Vagina (tissue), 2 donors: ENCODE measurements around the gene SGK1. TPM values are rescaled to one million over a fixed set of nuclear protein-coding genes. Genes with fewer than 3 reads are reported as not detected.

Experiments
- DNase-seq, 2 donors: peaks; one replicate each; pipeline ENCODE4 v3.0.0-alpha.2; 2017; ENCODE audit errors: extremely low spot score in 2 of 2
- H3K27ac ChIP-seq: fragments of 200-600 bp; sonication (generic); one replicate; pipeline ENCODE4 v1.5.1; 2019
- H3K27me3 ChIP-seq: fragments of 200-600 bp; sonication (generic); one replicate; pipeline ENCODE4 v1.5.1; 2019
- H3K36me3 ChIP-seq, 2 donors: fragments of 200-600 bp; sonication (generic); one replicate each; pipeline ENCODE4 v1.5.1; 2017 to 2019
- H3K4me1 ChIP-seq: fragments of 200-600 bp; sonication (generic); one replicate; pipeline ENCODE4 v1.5.1; 2019
- H3K4me3 ChIP-seq, 2 donors: fragments of 200-600 bp; sonication (generic); 1 replicate in 1 of 2; 2 replicates in 1 of 2; pipeline ENCODE4 v1.5.1; 2016 to 2019
- H3K9me3 ChIP-seq: fragments of 200-600 bp; sonication (generic); one replicate; pipeline ENCODE4 v1.5.1; 2019
- POLR2A ChIP-seq, 2 donors: fragments of 450-650 bp; IDR thresholded peaks; one replicate each; pipeline ENCODE4 v1.6.1; 2017; ENCODE audit warnings: antibody characterized with exemption in 2 of 2, mild to moderate bottlenecking in 2 of 2, moderate library complexity in 2 of 2
- POLR2AphosphoS5 ChIP-seq, 2 donors: sonication (generic); formaldehyde crosslinking; IDR thresholded peaks; one replicate each; pipeline ENCODE4 v1.9.0; 2017; ENCODE audit warnings: antibody characterized with exemption in 2 of 2, mild to moderate bottlenecking in 2 of 2, low read depth in 1 of 2; ENCODE audit not compliant: insufficient read depth in 1 of 2
- intact Hi-C: fragments of 100-400 bp; cut with DNase I; formaldehyde crosslinking; loops from one replicate; pipeline ENCODE4 v1.15.1; 2023
- total RNA-seq: library from RNA; depleted of rRNA; stranded (reverse); fragments of >200 nt; gene quantifications from one replicate; pipeline ENCODE4 v1.2.3, GENCODE V29; 2016
- TF ChIP-seq, protein P1 (sequence below), 3 experiments: fragments of 450-650 bp in 2 of 3; fragments of 200-600 bp in 1 of 3; sonication (generic) in 1 of 3; IDR thresholded peaks; one replicate each; pipeline ENCODE4 v1.5.1; 2017 to 2019; ENCODE audit warnings: antibody characterized with exemption in 3 of 3, mild to moderate bottlenecking in 2 of 3, moderate library complexity in 2 of 3

Gene SGK1
- total RNA-seq, 1 donor from 2014 or later, result 608 TPM

DNA sequence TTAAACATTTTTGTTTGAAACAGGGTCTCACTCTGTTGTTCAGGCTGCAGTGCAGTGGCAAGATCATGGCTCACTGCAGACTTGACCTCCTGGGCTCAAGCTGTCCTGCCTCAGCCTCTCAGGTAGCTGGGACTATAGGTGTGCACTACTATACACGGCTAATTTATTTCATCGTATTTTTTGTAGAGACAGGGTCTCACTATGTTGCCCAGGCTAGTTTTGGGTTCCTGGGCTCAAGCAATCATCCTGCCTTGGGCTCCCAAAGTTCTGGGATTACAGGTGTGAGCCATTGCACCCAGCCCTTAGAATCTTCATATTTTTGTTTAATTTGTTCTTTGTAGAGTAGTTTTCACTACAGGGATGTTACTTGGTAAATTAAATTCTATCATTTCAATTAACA, 67.1 kb downstream of the SGK1 start:
- Histone ChIP-seq H3K4me1 (peaks cover 41% of the 10 kb centered on the region), H3K36me3 (no peaks in the 10 kb centered on the region), H3K27ac (no peak overlapping the region), H3K9me3 (no peaks in the 10 kb centered on the region), H3K4me3 (no peak overlapping the region), H3K27me3 (no peaks in the 10 kb centered on the region)
- no peak for DNase-seq
- intact Hi-C loops, result no loop called here
- TF ChIP-seq, protein P1, sequence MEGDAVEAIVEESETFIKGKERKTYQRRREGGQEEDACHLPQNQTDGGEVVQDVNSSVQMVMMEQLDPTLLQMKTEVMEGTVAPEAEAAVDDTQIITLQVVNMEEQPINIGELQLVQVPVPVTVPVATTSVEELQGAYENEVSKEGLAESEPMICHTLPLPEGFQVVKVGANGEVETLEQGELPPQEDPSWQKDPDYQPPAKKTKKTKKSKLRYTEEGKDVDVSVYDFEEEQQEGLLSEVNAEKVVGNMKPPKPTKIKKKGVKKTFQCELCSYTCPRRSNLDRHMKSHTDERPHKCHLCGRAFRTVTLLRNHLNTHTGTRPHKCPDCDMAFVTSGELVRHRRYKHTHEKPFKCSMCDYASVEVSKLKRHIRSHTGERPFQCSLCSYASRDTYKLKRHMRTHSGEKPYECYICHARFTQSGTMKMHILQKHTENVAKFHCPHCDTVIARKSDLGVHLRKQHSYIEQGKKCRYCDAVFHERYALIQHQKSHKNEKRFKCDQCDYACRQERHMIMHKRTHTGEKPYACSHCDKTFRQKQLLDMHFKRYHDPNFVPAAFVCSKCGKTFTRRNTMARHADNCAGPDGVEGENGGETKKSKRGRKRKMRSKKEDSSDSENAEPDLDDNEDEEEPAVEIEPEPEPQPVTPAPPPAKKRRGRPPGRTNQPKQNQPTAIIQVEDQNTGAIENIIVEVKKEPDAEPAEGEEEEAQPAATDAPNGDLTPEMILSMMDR (IDR thresholded peaks at IDR 0.05), result no peak
- TF ChIP-seq POLR2AphosphoS5 (IDR thresholded peaks at IDR 0.05; ENCODE audit: insufficient read depth in 1 of 2, low read depth in 1 of 2) (no peak), POLR2A (IDR thresholded peaks at IDR 0.05) (no peak)

DNA sequence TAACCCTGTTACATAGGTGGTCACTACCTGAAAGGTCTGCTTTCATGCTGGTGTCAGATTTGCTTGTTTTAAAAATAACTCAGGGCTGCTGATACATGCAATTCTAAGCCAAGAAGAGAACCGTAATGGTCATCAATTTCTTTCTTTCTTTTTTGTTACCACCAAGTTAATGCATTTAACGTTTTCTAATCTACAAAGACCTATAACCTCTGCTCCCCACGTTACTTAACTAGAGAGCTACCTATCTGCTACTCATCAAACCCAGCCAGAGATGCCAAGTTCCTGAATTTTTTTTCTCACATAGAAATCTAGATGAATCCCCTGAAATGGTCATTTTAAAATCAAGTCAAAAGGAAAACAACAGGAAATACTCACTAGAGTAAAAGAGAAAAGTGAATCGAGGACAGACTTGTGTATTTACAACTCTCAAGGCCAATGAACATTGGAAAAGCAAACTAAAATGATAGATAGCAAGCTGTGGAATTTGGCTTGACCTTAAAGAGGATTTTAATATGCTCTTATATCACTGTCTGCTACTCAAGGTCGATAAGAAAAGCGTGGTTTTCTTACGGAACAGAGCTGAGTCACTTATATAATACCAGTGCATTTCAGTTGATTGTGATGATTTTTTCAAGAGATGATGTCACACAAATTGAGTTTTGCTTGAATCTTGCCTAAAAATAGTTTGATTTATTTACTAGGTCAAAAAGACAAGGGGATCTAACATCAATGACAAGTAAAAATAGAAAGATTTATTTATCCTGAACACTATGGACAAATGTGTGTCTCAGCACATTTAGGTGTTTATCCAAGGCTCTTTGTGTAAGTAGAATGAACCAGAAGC, 67.9 kb downstream of the SGK1 start:
- no peak overlapping the region for H3K4me3 ChIP-seq
- no peak overlapping the region for H3K27ac ChIP-seq
- intact Hi-C loops, result no loop called here
- H3K27me3 ChIP-seq, result no peaks in the 10 kb centered on the region
- peaks cover 47% of the 10 kb centered on the region for H3K4me1 ChIP-seq
- DNase-seq, result no peak
- H3K36me3 ChIP-seq, result no peaks in the 10 kb centered on the region
- no peaks in the 10 kb centered on the region for H3K9me3 ChIP-seq
- TF ChIP-seq POLR2AphosphoS5 (IDR thresholded peaks at IDR 0.05; ENCODE audit: insufficient read depth in 1 of 2, low read depth in 1 of 2), result peak in 1 of 2 donors; percentile 23
- TF ChIP-seq, protein P1 (IDR thresholded peaks at IDR 0.05), result no peak

DNA sequence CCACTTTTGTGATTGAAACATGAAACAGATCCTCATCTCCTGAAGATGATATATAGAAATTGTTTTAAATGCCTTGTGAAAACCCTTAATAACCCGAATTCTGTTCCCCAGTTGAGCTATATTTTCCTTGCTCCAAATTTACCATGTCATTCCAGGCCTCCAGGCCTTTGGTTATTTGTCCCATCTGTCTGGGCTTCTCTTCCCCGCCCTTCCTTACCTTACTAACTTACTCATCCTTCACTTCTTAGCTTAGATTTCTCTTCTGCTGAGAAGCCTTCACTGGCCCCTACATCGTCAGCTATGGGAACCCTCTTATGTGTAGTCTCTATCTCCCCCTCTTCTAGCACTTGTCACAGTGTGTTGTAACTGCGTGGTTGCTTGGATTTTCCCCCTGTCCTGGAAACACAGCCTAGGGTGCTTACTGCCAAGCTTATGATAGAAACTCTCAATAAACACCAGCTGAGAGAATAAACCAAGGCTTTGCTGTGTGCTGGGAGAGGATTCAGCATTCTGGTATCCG, 68.6 kb downstream of the SGK1 start:
- no peak for DNase-seq
- TF ChIP-seq, protein P1 (IDR thresholded peaks at IDR 0.05), result no peak
- TF ChIP-seq POLR2A (IDR thresholded peaks at IDR 0.05) (no peak), POLR2AphosphoS5 (IDR thresholded peaks at IDR 0.05; ENCODE audit: insufficient read depth in 1 of 2, low read depth in 1 of 2) (no peak)
- no peaks in the 10 kb centered on the region for H3K27me3 ChIP-seq
- no peaks in the 10 kb centered on the region for H3K36me3 ChIP-seq
- H3K27ac ChIP-seq, result no peak overlapping the region
- H3K9me3 ChIP-seq, result no peaks in the 10 kb centered on the region
- intact Hi-C loops, result no loop called here
- peaks cover 47% of the 10 kb centered on the region for H3K4me1 ChIP-seq
- no peak overlapping the region for H3K4me3 ChIP-seq

DNA sequence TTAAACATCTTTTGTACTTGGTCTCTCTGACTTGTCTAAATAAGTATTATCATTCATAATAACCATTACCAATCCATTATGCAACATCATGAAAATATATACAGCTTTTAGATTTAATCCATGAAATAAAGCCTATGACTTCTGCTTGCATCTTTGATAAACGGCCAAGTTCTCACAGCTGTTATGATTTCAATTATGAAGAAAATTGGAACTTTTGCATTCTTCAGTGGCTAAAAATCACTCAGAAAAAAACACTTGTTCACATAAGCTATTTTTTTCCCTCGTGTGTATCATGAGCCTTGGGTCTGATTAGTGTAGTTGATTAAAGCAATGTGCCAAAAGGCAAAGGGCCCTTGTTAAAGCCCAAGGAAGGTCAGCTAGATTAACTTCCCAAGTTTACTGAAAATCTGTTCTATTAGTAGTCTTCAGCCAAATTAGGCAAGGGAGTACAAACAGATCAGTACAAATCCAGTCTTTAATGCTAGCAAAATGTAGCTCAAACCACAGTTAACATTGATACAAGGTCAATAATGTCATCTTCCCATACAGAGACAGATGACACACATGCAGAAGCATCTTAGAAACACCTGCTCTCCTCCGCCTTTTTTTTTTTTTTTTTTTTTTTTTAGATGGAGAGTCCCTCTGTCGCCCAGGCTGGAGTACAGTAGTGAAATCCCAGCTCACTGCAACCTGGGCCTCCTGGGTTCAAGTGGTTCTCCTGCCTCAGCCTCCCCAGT, 69.9 kb downstream of the SGK1 start:
- H3K27ac ChIP-seq, result no peak overlapping the region
- TF ChIP-seq, protein P1 (IDR thresholded peaks at IDR 0.05), result no peak
- TF ChIP-seq POLR2A (IDR thresholded peaks at IDR 0.05) (no peak), POLR2AphosphoS5 (IDR thresholded peaks at IDR 0.05; ENCODE audit: insufficient read depth in 1 of 2, low read depth in 1 of 2) (no peak)
- no peak overlapping the region for H3K4me3 ChIP-seq

More for the DNA sequence above, 69.9 kb downstream of the SGK1 start:
- Histone ChIP-seq H3K36me3 (no peaks in the 10 kb centered on the region), H3K27me3 (no peaks in the 10 kb centered on the region), H3K9me3 (no peaks in the 10 kb centered on the region), H3K4me1 (peaks cover 40% of the 10 kb centered on the region)
- no peak for DNase-seq
- intact Hi-C loops, result no loop called here
